Stimulated activated CD4-positive, alpha-beta T cell treated with anti-CD3 and anti-CD28 coated beads, TNF-alpha, amount 100 ng/mL, for 24 hours (primary cell): Measurements from ENCODE around the gene SNX11.
A peak's percentile ranks its signal among the peaks of the same experiment; 100 is the strongest.
"Not testable (repeated sequence)": the region's sequence is repeated elsewhere in the genome, so short reads cannot be mapped to it uniquely, and the experiment has no call there.

ENCODE experiments used
- DNase-seq, 3 experiments: peaks; one replicate each; pipeline ENCODE4 v3.0.0-alpha.2; 2020; ENCODE audit warnings: low read depth in 3 of 3

The SNX11 gene

GRCh38 chr17:48107137-48108055, at the start of gene SNX11:
Gene SNX11 (plus strand): TSS chr17:48107766. CDS start chr17:48112044, 4,278 bp downstream.
- DNase-seq: peak; percentile 84 to 94 (median 87)

GRCh38 chr17:48058393-48059124, 49.0 kb upstream of the SNX11 start:
- no peak for DNase-seq

GRCh38 chr17:48059125-48059668, 48.4 kb upstream of the SNX11 start:
- no peak for DNase-seq

GRCh38 chr17:48060249-48060648, 47.3 kb upstream of the SNX11 start:
- DNase-seq: no peak

GRCh38 chr17:48062273-48062672, 45.3 kb upstream of the SNX11 start:
- no peak for DNase-seq

- no peak for DNase-seq
These were observed 42.9 kb upstream of the SNX11 start for GRCh38 chr17:48064638-48065037.

- DNase-seq: no peak
These were observed 41.4 kb upstream of the SNX11 start for GRCh38 chr17:48066192-48066591.

- DNase-seq: no peak
These were observed 40.9 kb upstream of the SNX11 start for GRCh38 chr17:48066656-48067055.

- no peak for DNase-seq
These were observed 40.3 kb upstream of the SNX11 start for GRCh38 chr17:48067245-48067644.

GRCh38 chr17:48067808-48068207, 39.8 kb upstream of the SNX11 start:
- DNase-seq: not testable (repeated sequence)

GRCh38 chr17:48068491-48068961, 39.0 kb upstream of the SNX11 start:
- no peak for DNase-seq

- no peak for DNase-seq
These were observed 37.4 kb upstream of the SNX11 start for GRCh38 chr17:48070195-48070594.

GRCh38 chr17:48071654-48072053, 35.9 kb upstream of the SNX11 start:
- no peak for DNase-seq

GRCh38 chr17:48072811-48073210, 34.8 kb upstream of the SNX11 start:
- not testable (repeated sequence) for DNase-seq

GRCh38 chr17:48073566-48074094, 33.9 kb upstream of the SNX11 start:
- not testable (repeated sequence) for DNase-seq

- DNase-seq: peak; percentile 42 to 59 (median 51)
These were observed 33.1 kb upstream of the SNX11 start for GRCh38 chr17:48074322-48075081.

- not testable (repeated sequence) for DNase-seq
These were observed 30.4 kb upstream of the SNX11 start for GRCh38 chr17:48077152-48077551.

GRCh38 chr17:48081858-48082257, 25.7 kb upstream of the SNX11 start:
- DNase-seq: no peak

GRCh38 chr17:48084932-48085331, 22.6 kb upstream of the SNX11 start:
- no peak for DNase-seq

GRCh38 chr17:48093341-48094045, 14.1 kb upstream of the SNX11 start:
- DNase-seq: no peak

- DNase-seq: no peak
These were observed 12.0 kb upstream of the SNX11 start for GRCh38 chr17:48095611-48096010.
